ENCODE measurements around the gene ST6GAL1. TPM values are rescaled to one million over a fixed set of nuclear protein-coding genes. Genes with fewer than 3 reads are reported as not detected.

ST6GAL1 gene
- total RNA-seq, 1 experiment from 2014 or later = 3.3 TPM

- Histone ChIP-seq H3K27ac (ENCODE audit: low read length) (no peak overlapping the region), H3K36me3 (ENCODE audit: control insufficient read depth, insufficient read depth, low read length) (no peaks in the 10 kb centered on the region), H3K9me3 (ENCODE audit: control insufficient read depth, insufficient read depth, low read depth, low read length) (no peaks in the 10 kb centered on the region), H3K27me3 (ENCODE audit: control insufficient read depth, insufficient read depth, low read length) (no peaks in the 10 kb centered on the region), H3K4me3 (ENCODE audit: low read depth in 2 of 2, low read length in 2 of 2) (no peak overlapping the region), H3K4me1 (ENCODE audit: control insufficient read depth, insufficient read depth, low read length) (no peaks in the 10 kb centered on the region)
- intact Hi-C loops (cut with micrococcal nuclease; ENCODE audit: unreplicated experiment) = no loop called here
- no TSS peak for BruUV-seq (replicated peaks)
- ChIA-PET CTCF (no interaction called here), POLR2A (no interaction called here)
- no peak for TF ChIP-seq SIN3A (IDR thresholded peaks at IDR 0.05; ENCODE audit: borderline replicate concordance, insufficient read depth, low read depth, low read length)
- TF ChIP-seq TCF7L2 (IDR thresholded peaks at IDR 0.05; ENCODE audit: low read depth, low read length) = no peak
- no peak for TF ChIP-seq POLR2AphosphoS5 (IDR thresholded peaks at IDR 0.05; ENCODE audit: low read depth, low read length)
- no peak for TF ChIP-seq CTCF (IDR thresholded peaks at IDR 0.05)
- TF ChIP-seq, protein P1, sequence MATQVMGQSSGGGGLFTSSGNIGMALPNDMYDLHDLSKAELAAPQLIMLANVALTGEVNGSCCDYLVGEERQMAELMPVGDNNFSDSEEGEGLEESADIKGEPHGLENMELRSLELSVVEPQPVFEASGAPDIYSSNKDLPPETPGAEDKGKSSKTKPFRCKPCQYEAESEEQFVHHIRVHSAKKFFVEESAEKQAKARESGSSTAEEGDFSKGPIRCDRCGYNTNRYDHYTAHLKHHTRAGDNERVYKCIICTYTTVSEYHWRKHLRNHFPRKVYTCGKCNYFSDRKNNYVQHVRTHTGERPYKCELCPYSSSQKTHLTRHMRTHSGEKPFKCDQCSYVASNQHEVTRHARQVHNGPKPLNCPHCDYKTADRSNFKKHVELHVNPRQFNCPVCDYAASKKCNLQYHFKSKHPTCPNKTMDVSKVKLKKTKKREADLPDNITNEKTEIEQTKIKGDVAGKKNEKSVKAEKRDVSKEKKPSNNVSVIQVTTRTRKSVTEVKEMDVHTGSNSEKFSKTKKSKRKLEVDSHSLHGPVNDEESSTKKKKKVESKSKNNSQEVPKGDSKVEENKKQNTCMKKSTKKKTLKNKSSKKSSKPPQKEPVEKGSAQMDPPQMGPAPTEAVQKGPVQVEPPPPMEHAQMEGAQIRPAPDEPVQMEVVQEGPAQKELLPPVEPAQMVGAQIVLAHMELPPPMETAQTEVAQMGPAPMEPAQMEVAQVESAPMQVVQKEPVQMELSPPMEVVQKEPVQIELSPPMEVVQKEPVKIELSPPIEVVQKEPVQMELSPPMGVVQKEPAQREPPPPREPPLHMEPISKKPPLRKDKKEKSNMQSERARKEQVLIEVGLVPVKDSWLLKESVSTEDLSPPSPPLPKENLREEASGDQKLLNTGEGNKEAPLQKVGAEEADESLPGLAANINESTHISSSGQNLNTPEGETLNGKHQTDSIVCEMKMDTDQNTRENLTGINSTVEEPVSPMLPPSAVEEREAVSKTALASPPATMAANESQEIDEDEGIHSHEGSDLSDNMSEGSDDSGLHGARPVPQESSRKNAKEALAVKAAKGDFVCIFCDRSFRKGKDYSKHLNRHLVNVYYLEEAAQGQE (IDR thresholded peaks at IDR 0.05; ENCODE audit: insufficient read depth in 1 of 2, low read depth in 2 of 2, low read length in 1 of 2) = no peak
- in situ Hi-C loops (cut with HindIII; ENCODE audit: low pct_unique_long_range_greater_than_20kb, low sequenced_read_pairs) = no loop called here
- ATAC-seq = no peak
- no peak for DNase-seq (ENCODE audit: low read depth, low spot score)
Observed at GRCh38 chr3:186963636-186964035, 33.3 kb downstream of the ST6GAL1 start.

DNA sequence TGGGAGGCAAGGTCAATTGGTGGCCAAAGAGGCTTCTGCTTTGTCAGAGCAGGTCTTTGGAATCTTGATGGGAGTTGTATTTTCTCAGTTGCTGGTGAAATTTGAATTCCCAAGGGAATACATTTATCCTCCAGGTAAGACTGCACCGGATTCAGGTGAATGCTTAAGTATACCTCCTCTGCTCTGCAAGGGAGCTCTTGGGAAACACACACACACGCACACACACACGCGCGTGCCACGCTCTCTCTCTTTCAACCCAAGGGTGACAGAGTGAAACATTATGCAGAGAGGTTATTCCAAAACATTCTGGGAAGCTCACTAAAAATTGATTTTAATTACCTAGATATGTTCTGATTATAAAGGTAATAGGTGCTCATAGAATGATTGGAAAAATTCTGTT is 33.7 kb downstream of the ST6GAL1 start:
- CTCF ChIA-PET = no interaction called here
- intact Hi-C loops (cut with micrococcal nuclease; ENCODE audit: unreplicated experiment) = no loop called here
- H3K27me3 ChIP-seq (ENCODE audit: control insufficient read depth, insufficient read depth, low read length) = no peaks in the 10 kb centered on the region

More for the DNA sequence above, 33.7 kb downstream of the ST6GAL1 start:
- POLR2A ChIA-PET = no interaction called here
- Histone ChIP-seq H3K9me3 (ENCODE audit: control insufficient read depth, insufficient read depth, low read depth, low read length) (no peaks in the 10 kb centered on the region), H3K36me3 (ENCODE audit: control insufficient read depth, insufficient read depth, low read length) (no peaks in the 10 kb centered on the region), H3K4me3 (ENCODE audit: low read depth in 2 of 2, low read length in 2 of 2) (no peak overlapping the region), H3K27ac (ENCODE audit: low read length) (no peak overlapping the region), H3K4me1 (ENCODE audit: control insufficient read depth, insufficient read depth, low read length) (no peaks in the 10 kb centered on the region)
- TF ChIP-seq TCF7L2 (IDR thresholded peaks at IDR 0.05; ENCODE audit: low read depth, low read length) = no peak
- TF ChIP-seq SIN3A (IDR thresholded peaks at IDR 0.05; ENCODE audit: borderline replicate concordance, insufficient read depth, low read depth, low read length) = no peak
- no peak for TF ChIP-seq POLR2AphosphoS5 (IDR thresholded peaks at IDR 0.05; ENCODE audit: low read depth, low read length)
- TF ChIP-seq, protein P1 (IDR thresholded peaks at IDR 0.05; ENCODE audit: insufficient read depth in 1 of 2, low read depth in 2 of 2, low read length in 1 of 2) = no peak
- no peak for TF ChIP-seq CTCF (IDR thresholded peaks at IDR 0.05)
- DNase-seq (ENCODE audit: low read depth, low spot score) = no peak
- in situ Hi-C loops (cut with HindIII; ENCODE audit: low pct_unique_long_range_greater_than_20kb, low sequenced_read_pairs) = no loop called here
- no TSS peak for BruUV-seq (replicated peaks)
- no peak for ATAC-seq
